Peyer's patch (tissue), 4 donors: ENCODE data around the gene ELF5. TPM values are rescaled to one million over a fixed set of nuclear protein-coding genes. Genes with fewer than 3 reads are reported as not detected.

Source experiments
- DNase-seq, 3 donors: peaks; one replicate each; pipeline ENCODE4 v3.0.0-alpha.2; 2017 to 2019
- H3K27ac ChIP-seq, 4 donors: fragments of 200-600 bp; sonication (generic); one replicate each; pipeline ENCODE4 v1.5.1; 2016 to 2019
- H3K27me3 ChIP-seq, 2 donors: fragments of 200-600 bp; sonication (generic); one replicate each; pipeline ENCODE4 v1.5.1; 2019
- H3K36me3 ChIP-seq, 3 donors: fragments of 200-600 bp; sonication (generic); one replicate each; pipeline ENCODE4 v1.5.1; 2016 to 2019
- H3K4me1 ChIP-seq, 4 donors: fragments of 200-600 bp; sonication (generic); one replicate each; pipeline ENCODE4 v1.5.1; 2016 to 2019
- H3K4me3 ChIP-seq, 4 donors: fragments of 200-600 bp; sonication (generic); 1 replicate in 3 of 4; 2 replicates in 1 of 4; pipeline ENCODE4 v1.5.1; 2016 to 2019; ENCODE audit warnings: mild to moderate bottlenecking in 1 of 4
- H3K9me3 ChIP-seq, 4 donors: fragments of 200-600 bp; sonication (generic); one replicate each; pipeline ENCODE4 v1.5.1; 2016 to 2019; ENCODE audit warnings: mild to moderate bottlenecking in 1 of 4
- POLR2A ChIP-seq, 2 donors: fragments of 450-650 bp; IDR thresholded peaks; one replicate each; pipeline ENCODE4 v1.5.1; 2017; ENCODE audit warnings: antibody characterized with exemption in 2 of 2, mild to moderate bottlenecking in 2 of 2, moderate library complexity in 2 of 2
- total RNA-seq, 4 donors: library from RNA; depleted of rRNA; stranded (reverse); fragments of >200 nt; gene quantifications; one replicate each; pipeline ENCODE4 v1.1.0, GENCODE V29; 2016
- TF ChIP-seq, protein P1 (sequence below), 6 experiments: fragments of 450-650 bp in 4 of 6; fragments of 200-600 bp in 2 of 6; sonication (generic) in 1 of 6; IDR thresholded peaks; one replicate each; pipeline ENCODE4 v1.5.1; 2017 to 2019; ENCODE audit warnings: antibody characterized with exemption in 6 of 6, mild to moderate bottlenecking in 3 of 6, moderate library complexity in 1 of 6

The ELF5 gene
- total RNA-seq, 4 donors from 2014 or later = not detected

DNA sequence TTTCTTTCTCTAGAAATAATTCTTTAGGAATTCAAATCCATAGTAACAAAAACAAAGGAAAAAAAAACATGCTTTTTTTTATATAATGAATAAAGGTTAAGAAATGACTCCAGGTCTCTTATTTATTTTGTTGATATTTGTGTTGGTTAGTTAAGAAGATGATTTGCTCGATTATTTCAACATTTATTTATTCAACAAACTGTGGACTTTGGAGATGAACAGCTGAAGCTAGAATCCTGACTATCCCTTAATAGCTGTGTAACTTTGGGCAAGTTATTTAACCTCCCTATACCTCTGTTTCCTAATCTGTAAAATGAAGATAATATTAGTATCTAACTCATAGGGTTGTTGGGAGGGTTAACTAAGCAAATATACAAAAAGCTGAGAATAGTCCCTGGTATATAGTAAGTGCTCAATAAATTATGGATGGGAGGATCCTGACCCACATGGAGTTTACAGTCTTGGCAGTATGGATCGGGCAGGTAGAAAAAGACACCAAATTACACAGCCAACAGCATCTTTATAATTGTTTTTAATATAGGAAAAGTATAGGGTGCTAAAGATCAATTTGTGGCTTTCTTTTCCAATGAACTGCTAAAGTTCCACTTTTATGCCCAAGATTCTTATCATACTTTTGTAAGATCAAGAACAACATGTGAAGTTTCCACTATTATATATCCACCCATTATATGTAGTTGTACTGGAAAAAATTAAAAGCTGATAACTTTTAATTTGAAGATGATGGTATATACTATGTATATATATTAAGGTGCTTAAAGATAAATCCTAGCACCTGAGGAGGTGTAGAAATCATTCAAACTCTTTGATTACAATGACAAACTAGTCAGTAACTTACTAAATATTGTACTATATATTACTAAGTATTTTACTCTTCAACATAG, 76.1 kb downstream of the ELF5 start:
- H3K27ac ChIP-seq = no peak overlapping the region
- H3K36me3 ChIP-seq = no peaks in the 10 kb centered on the region
- DNase-seq = no peak
- no peaks in the 10 kb centered on the region for H3K9me3 ChIP-seq
- H3K4me3 ChIP-seq = no peak overlapping the region
- TF ChIP-seq POLR2A (IDR thresholded peaks at IDR 0.05) = no peak
- TF ChIP-seq, protein P1, sequence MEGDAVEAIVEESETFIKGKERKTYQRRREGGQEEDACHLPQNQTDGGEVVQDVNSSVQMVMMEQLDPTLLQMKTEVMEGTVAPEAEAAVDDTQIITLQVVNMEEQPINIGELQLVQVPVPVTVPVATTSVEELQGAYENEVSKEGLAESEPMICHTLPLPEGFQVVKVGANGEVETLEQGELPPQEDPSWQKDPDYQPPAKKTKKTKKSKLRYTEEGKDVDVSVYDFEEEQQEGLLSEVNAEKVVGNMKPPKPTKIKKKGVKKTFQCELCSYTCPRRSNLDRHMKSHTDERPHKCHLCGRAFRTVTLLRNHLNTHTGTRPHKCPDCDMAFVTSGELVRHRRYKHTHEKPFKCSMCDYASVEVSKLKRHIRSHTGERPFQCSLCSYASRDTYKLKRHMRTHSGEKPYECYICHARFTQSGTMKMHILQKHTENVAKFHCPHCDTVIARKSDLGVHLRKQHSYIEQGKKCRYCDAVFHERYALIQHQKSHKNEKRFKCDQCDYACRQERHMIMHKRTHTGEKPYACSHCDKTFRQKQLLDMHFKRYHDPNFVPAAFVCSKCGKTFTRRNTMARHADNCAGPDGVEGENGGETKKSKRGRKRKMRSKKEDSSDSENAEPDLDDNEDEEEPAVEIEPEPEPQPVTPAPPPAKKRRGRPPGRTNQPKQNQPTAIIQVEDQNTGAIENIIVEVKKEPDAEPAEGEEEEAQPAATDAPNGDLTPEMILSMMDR (IDR thresholded peaks at IDR 0.05) = no peak
- no peaks in the 10 kb centered on the region for H3K27me3 ChIP-seq
- peaks cover 0 to 10% (median 5%) of the 10 kb centered on the region in 4 donors for H3K4me1 ChIP-seq

DNA sequence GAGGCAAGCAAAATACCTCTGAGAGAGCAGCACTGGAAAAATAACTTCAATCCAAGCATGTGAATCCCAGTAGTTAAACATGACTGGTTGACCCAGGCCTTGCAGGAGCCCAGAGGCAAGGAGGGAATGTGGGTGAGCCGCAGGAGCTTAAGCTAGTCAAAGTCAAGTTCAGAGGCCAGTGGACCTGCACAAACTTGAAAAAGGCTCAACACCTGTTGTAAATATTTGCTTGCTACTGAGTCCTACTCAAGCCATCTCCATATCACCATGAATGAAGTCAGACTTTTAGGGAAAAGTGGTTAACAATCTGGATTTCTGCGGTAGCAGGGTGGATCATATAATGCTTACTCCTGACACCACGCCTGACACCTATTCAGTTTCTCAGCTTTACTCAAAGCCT, 79.7 kb downstream of the ELF5 start:
- Histone ChIP-seq H3K27me3 (no peaks in the 10 kb centered on the region), H3K4me1 (no peaks in the 10 kb centered on the region), H3K9me3 (no peaks in the 10 kb centered on the region), H3K27ac (no peak overlapping the region), H3K36me3 (no peaks in the 10 kb centered on the region), H3K4me3 (no peak overlapping the region)
- TF ChIP-seq, protein P1 (IDR thresholded peaks at IDR 0.05) = no peak
- no peak for TF ChIP-seq POLR2A (IDR thresholded peaks at IDR 0.05)
- no peak for DNase-seq

DNA sequence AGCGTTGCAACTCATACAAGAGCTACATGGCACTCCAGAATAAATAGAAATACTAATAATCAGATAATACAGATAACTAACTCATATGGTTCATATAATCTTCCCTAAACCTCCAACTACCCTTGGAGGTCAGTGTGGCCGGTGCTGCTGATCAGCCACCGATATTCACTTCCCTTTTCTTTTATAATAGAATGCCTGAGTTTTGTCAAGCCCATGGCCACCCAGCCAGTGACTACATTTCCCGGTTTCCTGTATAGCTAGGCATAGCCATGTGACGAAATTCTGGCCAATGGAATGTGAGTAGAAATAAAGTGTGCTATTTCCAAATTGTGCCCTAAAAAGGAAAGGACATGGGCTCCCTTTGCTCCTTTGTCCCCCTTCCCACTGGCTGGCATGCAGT, 80.8 kb downstream of the ELF5 start:
- no peak for TF ChIP-seq POLR2A (IDR thresholded peaks at IDR 0.05)
- TF ChIP-seq, protein P1 (IDR thresholded peaks at IDR 0.05) = no peak
- H3K9me3 ChIP-seq = no peaks in the 10 kb centered on the region
- no peak overlapping the region for H3K27ac ChIP-seq
- no peaks in the 10 kb centered on the region for H3K27me3 ChIP-seq
- H3K4me3 ChIP-seq = no peak overlapping the region
- DNase-seq = no peak
- H3K36me3 ChIP-seq = no peaks in the 10 kb centered on the region
- no peaks in the 10 kb centered on the region for H3K4me1 ChIP-seq

DNA sequence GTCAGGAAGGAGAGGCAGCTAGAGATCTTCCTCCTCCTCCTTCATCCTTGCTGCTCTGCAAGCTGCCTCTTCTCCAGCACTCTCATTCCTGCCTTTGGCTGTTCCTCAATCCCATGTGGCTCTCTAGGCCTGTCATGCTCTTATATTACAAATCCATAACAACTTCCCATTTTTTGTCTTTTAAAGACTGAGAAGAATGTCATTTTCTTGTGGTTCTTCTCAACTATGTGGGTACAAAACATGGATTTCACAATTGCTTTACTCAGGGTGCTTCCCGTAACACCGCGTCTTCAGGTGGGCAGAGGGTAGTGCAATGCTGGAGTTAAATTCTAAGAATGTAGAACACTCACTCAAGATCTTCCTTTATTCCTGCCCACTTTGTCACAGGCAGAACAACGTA, 81.6 kb downstream of the ELF5 start:
- H3K27ac ChIP-seq = no peak overlapping the region
- no peaks in the 10 kb centered on the region for H3K36me3 ChIP-seq
- H3K27me3 ChIP-seq = no peaks in the 10 kb centered on the region
- H3K9me3 ChIP-seq = no peaks in the 10 kb centered on the region
- no peak overlapping the region for H3K4me3 ChIP-seq
- TF ChIP-seq, protein P1 (IDR thresholded peaks at IDR 0.05) = no peak
- no peak for TF ChIP-seq POLR2A (IDR thresholded peaks at IDR 0.05)
- no peak for DNase-seq
- H3K4me1 ChIP-seq = no peaks in the 10 kb centered on the region

Other genes starting within 250 kb of the ELF5 start
- gene ABTB2, start 155.8 kb downstream of the ELF5 start, total RNA-seq = 10 to 100 TPM in 3 of 4 donors, 1 to 10 TPM in 1; 5.0 to 44.1 (median 33.0) TPM
- 100 to 1,000 TPM in 3 of 4 donors, 10 to 100 TPM in 1; 81.0 to 271 (median 133) TPM for gene CAT, start 74.9 kb downstream of the ELF5 start, total RNA-seq
- gene EHF, start 107.3 kb upstream of the ELF5 start, total RNA-seq = 100 to 1,000 TPM in 2 of 4 donors, 10 to 100 TPM in 2; 75.9 to 143 (median 106) TPM